Measurements from ENCODE around the gene PSIP1.

GRCh38 chr9:15529566-15530324, 19.0 kb upstream of the PSIP1 start:
- TF ChIP-seq CTCF (IDR thresholded peaks at IDR 0.05; ENCODE audit: low read depth, low read length, poor library complexity, severe bottlenecking) (no peak), EZH2phosphoT487 (IDR thresholded peaks at IDR 0.05; ENCODE audit: borderline replicate concordance, low read length) (no peak)
